ENCODE measurements around the gene F11. TPM values are rescaled to one million over a fixed set of nuclear protein-coding genes. Genes with fewer than 3 reads are reported as not detected.
"Not testable (repeated sequence)": the region's sequence is repeated elsewhere in the genome, so short reads cannot be mapped to it uniquely, and the experiment has no call there.

The F11 gene
- total RNA-seq, 1 experiment from 2014 or later = not detected

DNA sequence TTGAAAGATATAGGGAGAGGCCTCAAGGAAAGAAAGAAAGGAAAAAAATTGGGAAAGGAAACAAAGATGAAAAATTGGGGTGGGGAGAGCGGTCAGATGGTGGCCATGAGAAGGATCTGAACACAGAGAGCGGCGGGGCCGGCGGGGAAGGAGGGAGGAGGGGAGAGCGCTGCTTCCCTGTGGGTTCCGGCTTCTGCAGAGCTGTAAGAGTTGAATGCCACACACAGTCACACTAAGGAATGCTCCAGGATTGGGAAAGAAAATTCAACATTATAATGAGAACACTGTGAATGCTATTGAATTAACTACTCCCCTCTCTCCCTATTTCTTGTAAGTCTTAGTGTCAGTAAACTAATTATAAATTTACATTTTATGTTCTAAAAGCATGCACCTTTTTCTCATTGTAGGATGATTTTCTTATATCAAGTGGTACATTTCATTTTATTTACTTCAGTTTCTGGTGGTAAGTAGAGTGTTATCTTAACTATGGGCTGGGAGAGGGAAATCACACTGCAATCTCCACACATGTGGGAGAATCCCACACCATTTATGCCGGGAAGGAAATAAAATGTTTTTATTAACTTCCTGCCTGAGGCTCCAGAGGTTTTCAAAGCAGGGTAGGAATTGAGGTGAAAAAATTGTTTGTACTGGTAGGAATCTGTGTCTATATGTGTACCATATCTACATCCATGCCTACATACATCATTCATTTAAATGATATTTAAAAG is 904 bp downstream of the F11 start:
- Histone ChIP-seq H2AFZ (ENCODE audit: low read length) (no peak overlapping the region), H3K79me2 (ENCODE audit: low read length) (no peaks in the 10 kb centered on the region), H4K20me1 (ENCODE audit: low read length) (no peaks in the 10 kb centered on the region), H3K27ac (ENCODE audit: low read length) (no peak overlapping the region), H3K27me3 (ENCODE audit: low read length) (peaks cover 77% of the 10 kb centered on the region), H3K4me2 (ENCODE audit: low read length) (no peak overlapping the region), H3K9me2 (replicated peaks; ENCODE audit: low read length) (no peaks in the 10 kb centered on the region), H3K9me3 (ENCODE audit: low read length) (no peaks in the 10 kb centered on the region), H3K4me1 (ENCODE audit: insufficient read depth, low read length) (no peaks in the 10 kb centered on the region), H3K4me3 (ENCODE audit: low read length) (no peak overlapping the region), H3K36me3 (ENCODE audit: low read depth, low read length) (no peaks in the 10 kb centered on the region), H3F3A (ENCODE audit: low read length, unreplicated experiment) (no peaks in the 10 kb centered on the region), H3K9ac (ENCODE audit: low read length) (no peak overlapping the region)
- BruUV-seq (replicated peaks) = no TSS peak
- DNase-seq (no peak), ATAC-seq (no peak)
- POLR2A ChIA-PET (ENCODE audit: unreplicated experiment) = no interaction called here
- intact Hi-C loops (cut with micrococcal nuclease) = no loop called here
- no peak for TF ChIP-seq EZH2phosphoT487 (IDR thresholded peaks at IDR 0.05; ENCODE audit: borderline replicate concordance, low read length)
- TF ChIP-seq EZH2 (IDR thresholded peaks at IDR 0.05; ENCODE audit: low read length, unreplicated experiment) = no peak
- TF ChIP-seq, protein P1, sequence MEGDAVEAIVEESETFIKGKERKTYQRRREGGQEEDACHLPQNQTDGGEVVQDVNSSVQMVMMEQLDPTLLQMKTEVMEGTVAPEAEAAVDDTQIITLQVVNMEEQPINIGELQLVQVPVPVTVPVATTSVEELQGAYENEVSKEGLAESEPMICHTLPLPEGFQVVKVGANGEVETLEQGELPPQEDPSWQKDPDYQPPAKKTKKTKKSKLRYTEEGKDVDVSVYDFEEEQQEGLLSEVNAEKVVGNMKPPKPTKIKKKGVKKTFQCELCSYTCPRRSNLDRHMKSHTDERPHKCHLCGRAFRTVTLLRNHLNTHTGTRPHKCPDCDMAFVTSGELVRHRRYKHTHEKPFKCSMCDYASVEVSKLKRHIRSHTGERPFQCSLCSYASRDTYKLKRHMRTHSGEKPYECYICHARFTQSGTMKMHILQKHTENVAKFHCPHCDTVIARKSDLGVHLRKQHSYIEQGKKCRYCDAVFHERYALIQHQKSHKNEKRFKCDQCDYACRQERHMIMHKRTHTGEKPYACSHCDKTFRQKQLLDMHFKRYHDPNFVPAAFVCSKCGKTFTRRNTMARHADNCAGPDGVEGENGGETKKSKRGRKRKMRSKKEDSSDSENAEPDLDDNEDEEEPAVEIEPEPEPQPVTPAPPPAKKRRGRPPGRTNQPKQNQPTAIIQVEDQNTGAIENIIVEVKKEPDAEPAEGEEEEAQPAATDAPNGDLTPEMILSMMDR (conservative IDR thresholded peaks at IDR 0.05; ENCODE audit: low read depth, low read length) = no peak
- CTCF ChIA-PET = no interaction called here

DNA sequence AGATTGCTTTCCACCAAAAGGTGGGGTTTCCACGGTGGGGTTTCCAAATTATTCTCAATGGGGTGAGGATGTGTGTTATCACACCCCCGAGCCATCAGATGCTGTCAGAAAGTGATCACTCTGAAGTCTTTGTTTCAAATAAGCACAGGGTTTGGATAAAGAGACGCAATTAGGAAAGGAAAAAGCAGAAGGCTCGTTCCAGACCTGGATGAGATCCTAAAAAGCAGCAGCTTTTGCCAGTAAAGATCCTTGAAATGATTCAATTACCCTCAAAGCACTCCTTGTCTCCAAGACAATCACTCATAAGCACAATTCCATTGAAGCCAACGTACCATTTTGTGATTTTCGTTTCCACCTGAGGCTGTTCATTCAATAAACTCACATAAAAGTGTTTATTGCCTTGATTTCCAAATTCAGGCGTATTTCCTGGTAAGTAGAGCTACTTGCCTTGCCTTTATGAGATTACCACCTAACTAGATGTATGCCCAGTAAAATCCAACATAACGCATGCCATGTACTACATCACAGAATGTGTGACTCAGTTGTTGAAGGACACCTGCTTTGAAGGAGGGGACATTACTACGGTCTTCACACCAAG is 5.2 kb downstream of the F11 start:
- Histone ChIP-seq H4K20me1 (ENCODE audit: low read length) (no peaks in the 10 kb centered on the region), H3K27ac (ENCODE audit: low read length) (no peak overlapping the region), H3K4me3 (ENCODE audit: low read length) (no peak overlapping the region), H2AFZ (ENCODE audit: low read length) (no peak overlapping the region), H3K9me3 (ENCODE audit: low read length) (no peaks in the 10 kb centered on the region), H3K79me2 (ENCODE audit: low read length) (no peaks in the 10 kb centered on the region), H3K4me2 (ENCODE audit: low read length) (no peak overlapping the region), H3K9ac (ENCODE audit: low read length) (no peak overlapping the region), H3K4me1 (ENCODE audit: insufficient read depth, low read length) (no peaks in the 10 kb centered on the region), H3K27me3 (ENCODE audit: low read length) (peaks cover 81% of the 10 kb centered on the region), H3K9me2 (replicated peaks; ENCODE audit: low read length) (no peaks in the 10 kb centered on the region), H3F3A (ENCODE audit: low read length, unreplicated experiment) (no peaks in the 10 kb centered on the region), H3K36me3 (ENCODE audit: low read depth, low read length) (no peaks in the 10 kb centered on the region)
- BruUV-seq (replicated peaks) = no TSS peak
- intact Hi-C loops (cut with micrococcal nuclease) = no loop called here
- CTCF ChIA-PET = no interaction called here
- DNase-seq = no peak
- TF ChIP-seq EZH2phosphoT487 (IDR thresholded peaks at IDR 0.05; ENCODE audit: borderline replicate concordance, low read length) (no peak), EZH2 (IDR thresholded peaks at IDR 0.05; ENCODE audit: low read length, unreplicated experiment) (no peak)
- TF ChIP-seq, protein P1 (conservative IDR thresholded peaks at IDR 0.05; ENCODE audit: low read depth, low read length) = no peak
- POLR2A ChIA-PET (ENCODE audit: unreplicated experiment) = no interaction called here
- ATAC-seq = no peak

DNA sequence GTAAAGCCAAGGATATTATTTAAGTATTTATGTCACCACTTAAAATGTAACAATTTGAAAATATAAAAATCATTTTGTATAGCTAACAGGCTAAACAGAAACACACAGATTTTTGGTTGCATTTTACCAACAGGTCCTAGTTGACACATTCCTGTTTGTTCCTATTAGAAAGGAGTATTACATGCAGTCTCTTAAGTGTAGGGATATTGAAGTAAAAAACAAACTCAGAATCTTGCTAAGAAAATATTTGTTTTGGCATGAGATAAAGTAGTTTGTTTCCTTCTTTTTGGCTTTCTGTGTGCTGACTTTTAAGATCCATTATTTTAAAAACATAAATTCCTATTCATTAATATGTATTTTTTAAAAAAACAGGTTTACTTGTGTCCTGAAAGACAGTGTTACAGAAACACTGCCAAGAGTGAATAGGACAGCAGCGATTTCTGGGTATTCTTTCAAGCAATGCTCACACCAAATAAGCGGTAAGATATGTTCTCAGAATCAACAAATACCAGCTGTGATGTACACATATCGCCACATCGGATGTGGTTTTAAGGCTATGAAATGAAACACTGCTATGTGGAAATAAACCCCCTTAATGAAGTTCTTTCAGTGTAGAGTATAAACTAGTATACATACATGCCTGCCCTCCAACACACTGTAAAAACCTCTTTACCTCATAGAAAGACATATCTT is 6.9 kb downstream of the F11 start:
- peaks cover 75% of the 10 kb centered on the region for H3K27me3 ChIP-seq (ENCODE audit: low read length)
- no peak for DNase-seq
- H3K27ac ChIP-seq (ENCODE audit: low read length) = no peak overlapping the region
- TF ChIP-seq EZH2 (IDR thresholded peaks at IDR 0.05; ENCODE audit: low read length, unreplicated experiment) (no peak), EZH2phosphoT487 (IDR thresholded peaks at IDR 0.05; ENCODE audit: borderline replicate concordance, low read length) (no peak)
- TF ChIP-seq, protein P1 (conservative IDR thresholded peaks at IDR 0.05; ENCODE audit: low read depth, low read length) = no peak
- H3K36me3 ChIP-seq (ENCODE audit: low read depth, low read length) = no peaks in the 10 kb centered on the region
- H3K4me2 ChIP-seq (ENCODE audit: low read length) = no peak overlapping the region
- no peaks in the 10 kb centered on the region for H3K79me2 ChIP-seq (ENCODE audit: low read length)
- no peak overlapping the region for H3K4me3 ChIP-seq (ENCODE audit: low read length)
- H3K9me2 ChIP-seq (replicated peaks; ENCODE audit: low read length) = no peaks in the 10 kb centered on the region
- H3F3A ChIP-seq (ENCODE audit: low read length, unreplicated experiment) = no peaks in the 10 kb centered on the region
- no peaks in the 10 kb centered on the region for H3K4me1 ChIP-seq (ENCODE audit: insufficient read depth, low read length)
- H4K20me1 ChIP-seq (ENCODE audit: low read length) = no peaks in the 10 kb centered on the region
- POLR2A ChIA-PET (ENCODE audit: unreplicated experiment) = no interaction called here
- no TSS peak for BruUV-seq (replicated peaks)
- ATAC-seq = no peak
- H3K9me3 ChIP-seq (ENCODE audit: low read length) = no peaks in the 10 kb centered on the region
- H3K9ac ChIP-seq (ENCODE audit: low read length) = no peak overlapping the region
- H2AFZ ChIP-seq (ENCODE audit: low read length) = no peak overlapping the region
- intact Hi-C loops (cut with micrococcal nuclease) = no loop called here
- CTCF ChIA-PET = no interaction called here

DNA sequence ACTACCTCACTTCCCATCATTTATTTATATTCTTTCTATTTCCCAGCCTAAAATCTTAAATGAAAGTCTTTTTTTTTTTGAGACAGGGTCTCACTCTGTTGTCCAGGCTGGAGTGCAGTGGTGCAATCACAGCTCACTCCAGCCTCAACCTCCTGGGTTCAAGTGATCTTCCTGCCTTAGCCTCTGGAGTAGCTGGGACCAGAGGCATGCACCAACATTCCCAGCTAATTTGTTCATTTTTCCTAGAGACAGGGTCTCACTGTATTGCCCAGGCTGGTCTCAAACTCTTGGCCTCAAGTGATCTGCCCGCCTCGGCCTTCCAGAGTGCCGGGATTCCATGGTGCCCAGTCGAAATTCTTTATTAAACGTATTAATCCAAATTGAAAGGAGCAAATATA is 7.4 kb downstream of the F11 start:
- H4K20me1 ChIP-seq (ENCODE audit: low read length); H3K9me2 ChIP-seq (replicated peaks; ENCODE audit: low read length); H3F3A ChIP-seq (ENCODE audit: low read length, unreplicated experiment); H2AFZ ChIP-seq (ENCODE audit: low read length); H3K36me3 ChIP-seq (ENCODE audit: low read depth, low read length); H3K27ac ChIP-seq (ENCODE audit: low read length); H3K79me2 ChIP-seq (ENCODE audit: low read length); H3K4me3 ChIP-seq (ENCODE audit: low read length); intact Hi-C loops (cut with micrococcal nuclease); CTCF ChIA-PET; BruUV-seq (replicated peaks); H3K9ac ChIP-seq (ENCODE audit: low read length); H3K4me1 ChIP-seq (ENCODE audit: insufficient read depth, low read length); POLR2A ChIA-PET (ENCODE audit: unreplicated experiment); H3K9me3 ChIP-seq (ENCODE audit: low read length); DNase-seq; H3K4me2 ChIP-seq (ENCODE audit: low read length); ATAC-seq: not testable (repeated sequence)
- H3K27me3 ChIP-seq (ENCODE audit: low read length) = peaks cover 76% of the 10 kb centered on the region

Data from PC-3 (cell line).